Esophagus muscularis mucosa (tissue), 4 donors: ENCODE data around the gene SH3BGR. TPM values are rescaled to one million over a fixed set of nuclear protein-coding genes. Genes with fewer than 3 reads are reported as not detected.

ENCODE experiments used
- DNase-seq: peaks from one replicate; pipeline ENCODE4 v3.0.0-alpha.2; 2017; ENCODE audit errors: extremely low spot score
- H3K27ac ChIP-seq, 4 donors: fragments of 200-600 bp; sonication (generic); replicated peaks in 1 of 4; 1 replicate in 3 of 4; 2 replicates in 1 of 4; pipeline ENCODE4 v1.5.1; 2016 to 2019; ENCODE audit warnings: mild to moderate bottlenecking in 1 of 4
- H3K27me3 ChIP-seq, 4 donors: fragments of 200-600 bp; sonication (generic); one replicate each; pipeline versions ENCODE4 v1.5.1 to v1.6.0; 2016 to 2019
- H3K36me3 ChIP-seq, 4 donors: fragments of 200-600 bp; sonication (generic); one replicate each; pipeline ENCODE4 v1.5.1; 2016 to 2019
- H3K4me1 ChIP-seq, 4 donors: fragments of 200-600 bp; sonication (generic); one replicate each; pipeline ENCODE4 v1.5.1; 2016 to 2019
- H3K4me3 ChIP-seq, 4 donors: fragments of 200-600 bp; sonication (generic); 1 replicate in 2 of 4; 2 replicates in 2 of 4; pipeline ENCODE4 v1.5.1; 2016 to 2019; ENCODE audit warnings: mild to moderate bottlenecking in 4 of 4, moderate library complexity in 1 of 4
- H3K9me3 ChIP-seq, 4 donors: fragments of 200-600 bp; sonication (generic); 1 replicate in 3 of 4; 2 replicates in 1 of 4; pipeline ENCODE4 v1.5.1; 2016 to 2019
- CTCF ChIP-seq, 3 experiments: fragments of 200-600 bp in 2 of 3; fragments of 450-650 bp in 1 of 3; sonication (generic) in 2 of 3; IDR thresholded peaks; one replicate each; pipeline ENCODE4 v1.5.1; 2017 to 2019; ENCODE audit warnings: antibody characterized with exemption in 3 of 3, mild to moderate bottlenecking in 2 of 3, moderate library complexity in 1 of 3
- EP300 ChIP-seq: sonication (generic); formaldehyde crosslinking; IDR thresholded peaks from one replicate; pipeline ENCODE4 v1.6.1; 2017; ENCODE audit warnings: antibody characterized with exemption
- POLR2A ChIP-seq: fragments of 450-650 bp; IDR thresholded peaks from one replicate; pipeline ENCODE4 v1.6.1; 2017; ENCODE audit warnings: antibody characterized with exemption, moderate library complexity, mild to moderate bottlenecking, low read depth
- POLR2AphosphoS5 ChIP-seq, 2 donors: sonication (generic); formaldehyde crosslinking; IDR thresholded peaks; one replicate each; pipeline ENCODE4 v1.6.1; 2017; ENCODE audit warnings: antibody characterized with exemption in 2 of 2
- WGBS: methylation state at CpG from one replicate; pipeline ENCODE4 v1.1.5; 2018; 5-methylcytosine and 5-hydroxymethylcytosine counted together
- intact Hi-C: fragments of 100-400 bp; cut with DNase I; formaldehyde crosslinking; loops from one replicate; pipeline ENCODE4 v1.15.1; 2023
- total RNA-seq, 4 donors: library from RNA; depleted of rRNA; stranded (reverse); fragments of >200 nt; gene quantifications; one replicate each; pipeline versions ENCODE4 v1.1.0 to v1.2.1, GENCODE V29; 2016

Gene SH3BGR
- total RNA-seq, 4 donors from 2014 or later = 9.7 to 33.9 (median 24.1) TPM

DNA sequence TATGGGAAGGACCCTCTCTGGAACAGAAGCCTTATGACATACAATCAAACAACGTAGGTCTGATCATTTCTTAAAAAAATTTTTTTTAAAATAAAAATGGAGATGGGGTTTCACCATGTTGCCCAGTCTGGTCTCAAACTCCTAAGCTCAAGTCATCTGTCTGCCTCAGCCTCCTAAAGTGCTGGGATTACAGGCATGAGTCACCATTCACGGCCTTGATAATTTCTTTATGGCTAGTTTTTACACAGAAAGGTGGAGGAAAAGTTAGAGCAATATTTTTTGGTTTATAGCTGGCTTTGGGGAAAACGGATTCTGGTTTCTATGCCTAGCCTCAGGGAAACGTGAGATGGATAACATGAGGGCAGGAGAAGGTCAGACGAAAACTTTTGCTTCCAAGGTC is 91.0 kb downstream of the SH3BGR start:
- no peak overlapping the region for H3K4me3 ChIP-seq
- peaks cover 0 to 9% (median 2%) of the 10 kb centered on the region in 4 donors for H3K9me3 ChIP-seq
- no peak for DNase-seq
- no peaks in the 10 kb centered on the region for H3K27me3 ChIP-seq
- TF ChIP-seq POLR2AphosphoS5 (IDR thresholded peaks at IDR 0.05) (no peak), CTCF (IDR thresholded peaks at IDR 0.05) (no peak), EP300 (no peak), POLR2A (no peak)
- 82% methylated on average over 5 of the region's 5 CpGs for WGBS
- H3K27ac ChIP-seq = no peak overlapping the region
- intact Hi-C loops = no loop called here
- H3K36me3 ChIP-seq = no peaks in the 10 kb centered on the region
- no peaks in the 10 kb centered on the region for H3K4me1 ChIP-seq

DNA sequence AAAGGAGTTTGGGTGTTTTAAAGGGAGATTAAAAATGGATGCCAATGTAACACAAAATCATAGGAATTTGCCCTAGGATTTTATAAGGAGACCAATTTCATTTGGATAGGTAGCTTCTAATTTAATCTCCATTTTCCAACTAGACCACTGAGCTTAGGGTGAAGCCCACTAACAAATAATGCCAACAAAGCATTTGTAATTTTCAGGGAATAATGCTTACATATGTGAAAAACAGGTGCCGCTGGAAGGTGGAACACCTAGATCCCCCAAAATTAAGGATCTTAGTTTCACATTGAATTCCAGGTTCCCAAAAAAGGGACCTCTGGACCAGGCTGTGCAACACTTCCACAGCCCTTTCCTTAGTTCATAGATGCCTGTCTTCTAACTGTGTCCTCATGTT is 94.8 kb downstream of the SH3BGR start:
- intact Hi-C loops = no loop called here
- no peaks in the 10 kb centered on the region for H3K4me1 ChIP-seq
- DNase-seq = peak; percentile 12
- H3K27me3 ChIP-seq = no peaks in the 10 kb centered on the region
- no peak overlapping the region for H3K4me3 ChIP-seq
- H3K36me3 ChIP-seq = no peaks in the 10 kb centered on the region
- peaks cover 0 to 9% (median 2%) of the 10 kb centered on the region in 4 donors for H3K9me3 ChIP-seq
- H3K27ac ChIP-seq = no peak overlapping the region
- TF ChIP-seq EP300 (no peak), POLR2AphosphoS5 (IDR thresholded peaks at IDR 0.05) (no peak), POLR2A (no peak), CTCF (IDR thresholded peaks at IDR 0.05) (no peak)
- WGBS = 93% methylated on average over 1 of the region's 1 CpG

DNA sequence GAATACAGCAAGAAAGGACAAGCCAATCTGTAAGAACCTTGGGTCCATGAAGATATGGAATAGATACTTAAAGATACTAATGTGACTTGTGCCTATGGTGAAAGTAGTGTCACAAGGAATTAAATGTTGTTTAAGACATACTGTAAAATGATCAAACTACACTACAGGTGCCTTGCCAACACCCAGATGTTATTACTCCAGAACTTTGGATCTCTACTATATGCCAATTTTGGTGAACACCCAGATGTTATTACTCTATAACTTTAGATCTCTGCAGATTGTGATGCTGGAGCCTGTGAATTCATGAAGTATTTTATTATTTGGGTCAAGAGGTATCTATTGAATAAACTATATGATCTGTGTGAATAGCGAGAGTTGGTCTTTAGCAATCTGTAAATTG is 101.1 kb downstream of the SH3BGR start:
- WGBS = 74% methylated on average over 1 of the region's 1 CpG
- TF ChIP-seq CTCF (IDR thresholded peaks at IDR 0.05) (no peak), POLR2AphosphoS5 (IDR thresholded peaks at IDR 0.05) (no peak), EP300 (no peak), POLR2A (no peak)
- no peaks in the 10 kb centered on the region for H3K36me3 ChIP-seq
- no peaks in the 10 kb centered on the region for H3K9me3 ChIP-seq
- peaks cover 0 to 5% (median 0%) of the 10 kb centered on the region in 4 donors for H3K4me1 ChIP-seq
- H3K4me3 ChIP-seq = no peak overlapping the region
- H3K27me3 ChIP-seq = no peaks in the 10 kb centered on the region
- H3K27ac ChIP-seq = no peak overlapping the region
- no peak for DNase-seq
- intact Hi-C loops = no loop called here

DNA sequence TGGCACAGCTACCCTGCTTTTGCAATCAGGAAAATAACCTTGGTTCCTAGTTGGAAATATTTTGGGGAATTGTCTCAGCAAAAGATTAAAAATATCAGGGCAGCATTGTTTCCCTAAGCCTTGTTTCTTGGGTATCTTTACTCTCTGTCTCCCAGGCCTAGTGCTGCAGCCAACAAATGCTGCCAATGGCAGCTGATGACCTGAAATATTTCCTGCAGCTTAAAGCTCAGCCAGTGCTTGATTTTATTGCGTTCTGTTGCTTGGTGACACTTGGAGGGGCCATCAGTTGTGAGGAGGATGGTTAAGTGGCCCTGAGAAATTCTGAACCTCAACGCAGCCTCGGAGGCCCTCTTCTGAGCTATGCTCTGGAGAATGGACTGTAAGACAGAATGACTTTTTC is 101.6 kb downstream of the SH3BGR start:
- TF ChIP-seq POLR2AphosphoS5 (IDR thresholded peaks at IDR 0.05) = no peak
- no peak for TF ChIP-seq CTCF (IDR thresholded peaks at IDR 0.05)
- TF ChIP-seq POLR2A = no peak
- no peak for TF ChIP-seq EP300
- Histone ChIP-seq H3K27me3 (no peaks in the 10 kb centered on the region), H3K9me3 (no peaks in the 10 kb centered on the region), H3K27ac (no peak overlapping the region), H3K4me3 (no peak overlapping the region), H3K36me3 (no peaks in the 10 kb centered on the region), H3K4me1 (peaks cover 0 to 5% (median 0%) of the 10 kb centered on the region in 4 donors)
- no peak for DNase-seq
- intact Hi-C loops = no loop called here
- 30% methylated on average over 3 of the region's 3 CpGs for WGBS

DNA sequence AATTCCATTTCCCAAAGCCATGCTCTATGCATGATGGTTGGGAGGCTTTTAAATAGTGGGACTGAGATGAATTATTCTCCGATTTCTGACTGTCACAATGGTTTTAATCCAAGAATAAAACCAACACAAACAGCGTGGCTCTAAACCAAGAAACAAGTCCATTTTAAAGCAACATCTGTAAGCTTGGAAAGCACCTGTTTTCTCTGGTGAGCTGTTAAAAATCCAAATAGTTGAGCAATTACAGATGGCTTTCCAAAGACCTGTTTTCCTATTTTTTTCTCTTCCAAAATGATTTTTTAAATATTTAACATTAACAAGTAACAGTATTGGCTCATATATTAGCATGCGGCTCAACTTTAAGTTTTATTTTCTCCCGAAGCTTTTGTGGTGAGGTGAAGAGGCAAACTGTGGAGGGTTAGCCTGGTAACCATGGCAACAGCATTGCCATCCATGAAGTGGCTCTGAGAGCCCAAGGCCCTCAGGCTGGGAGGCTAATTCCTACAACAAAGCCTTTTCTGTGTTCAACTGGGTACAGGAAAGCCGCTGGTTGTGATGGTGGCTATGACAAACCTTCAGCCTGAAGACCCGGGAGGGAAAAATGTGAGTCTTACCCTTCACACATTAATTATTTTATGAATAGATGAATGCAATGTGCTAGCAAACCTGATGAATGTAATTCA is 104.3 kb downstream of the SH3BGR start:
- no peaks in the 10 kb centered on the region for H3K9me3 ChIP-seq
- no peak overlapping the region for H3K27ac ChIP-seq
- H3K27me3 ChIP-seq = no peaks in the 10 kb centered on the region
- H3K4me1 ChIP-seq = peaks cover 0 to 5% (median 0%) of the 10 kb centered on the region in 4 donors
- WGBS = 76% methylated on average over 6 of the region's 6 CpGs
- no peaks in the 10 kb centered on the region for H3K36me3 ChIP-seq
- intact Hi-C loops = no loop called here
- H3K4me3 ChIP-seq = no peak overlapping the region
- TF ChIP-seq EP300 = no peak
- no peak for TF ChIP-seq POLR2A
- TF ChIP-seq CTCF (IDR thresholded peaks at IDR 0.05) = no peak
- TF ChIP-seq POLR2AphosphoS5 (IDR thresholded peaks at IDR 0.05) = no peak
- no peak for DNase-seq
